ENCODE measurements around the gene RFK.

RFK gene

GRCh38 chr9:76412638-76413037, 18.4 kb upstream of the RFK start:
- no peak for DNase-seq (ENCODE audit: low read depth in 4 of 4, low spot score in 1 of 4)

- no peak for DNase-seq (ENCODE audit: low read depth in 4 of 4, low spot score in 1 of 4)
These were observed 11.6 kb upstream of the RFK start for GRCh38 chr9:76405868-76406267.

- DNase-seq (ENCODE audit: low read depth in 4 of 4, low spot score in 1 of 4): no peak
These were observed 11.1 kb upstream of the RFK start for GRCh38 chr9:76405340-76405739.

- no peak for DNase-seq (ENCODE audit: low read depth in 4 of 4, low spot score in 1 of 4)
These were observed 10.2 kb upstream of the RFK start for GRCh38 chr9:76404401-76404800.

- DNase-seq (ENCODE audit: low read depth in 4 of 4, low spot score in 1 of 4): no peak
These were observed 9.1 kb upstream of the RFK start for GRCh38 chr9:76403352-76403751.

GRCh38 chr9:76401580-76402354, 7.5 kb upstream of the RFK start:
- no peak for DNase-seq (ENCODE audit: low read depth in 4 of 4, low spot score in 1 of 4)

- no peak for DNase-seq (ENCODE audit: low read depth in 4 of 4, low spot score in 1 of 4)
These were observed 7.0 kb upstream of the RFK start for GRCh38 chr9:76401176-76401575.

- DNase-seq (ENCODE audit: low read depth in 4 of 4, low spot score in 1 of 4): no peak
These were observed 6.4 kb upstream of the RFK start for GRCh38 chr9:76400534-76401096.

GRCh38 chr9:76399856-76400255, 5.6 kb upstream of the RFK start:
- no peak for DNase-seq (ENCODE audit: low read depth in 4 of 4, low spot score in 1 of 4)

GRCh38 chr9:76396597-76396996, 2.4 kb upstream of the RFK start:
- no peak for DNase-seq (ENCODE audit: low read depth in 4 of 4, low spot score in 1 of 4)

GRCh38 chr9:76396144-76396543, 1.9 kb upstream of the RFK start:
- no peak for DNase-seq (ENCODE audit: low read depth in 4 of 4, low spot score in 1 of 4)

- DNase-seq (ENCODE audit: low read depth in 4 of 4, low spot score in 1 of 4): no peak
These were observed 1.2 kb upstream of the RFK start for GRCh38 chr9:76395381-76395780.

GRCh38 chr9:76394960-76395252, 680 bp upstream of the RFK start:
- DNase-seq (ENCODE audit: low read depth in 4 of 4, low spot score in 1 of 4): peak in 3 of 4 experiments; percentile 20 to 45 (median 28)

GRCh38 chr9:76390656-76391055, 3.6 kb downstream of the RFK start:
- DNase-seq (ENCODE audit: low read depth in 4 of 4, low spot score in 1 of 4): no peak

GRCh38 chr9:76379494-76379893, 14.7 kb downstream of the RFK start:
- no peak for DNase-seq (ENCODE audit: low read depth in 4 of 4, low spot score in 1 of 4)

- DNase-seq (ENCODE audit: low read depth in 4 of 4, low spot score in 1 of 4): no peak
These were observed 15.7 kb downstream of the RFK start for GRCh38 chr9:76378367-76379073.

- DNase-seq (ENCODE audit: low read depth in 4 of 4, low spot score in 1 of 4): no peak
These were observed 16.4 kb downstream of the RFK start for GRCh38 chr9:76377791-76378190.

- DNase-seq (ENCODE audit: low read depth in 4 of 4, low spot score in 1 of 4): no peak
These were observed 19.3 kb downstream of the RFK start for GRCh38 chr9:76374783-76375559.

GRCh38 chr9:76373784-76374474, 20.3 kb downstream of the RFK start:
- DNase-seq (ENCODE audit: low read depth in 4 of 4, low spot score in 1 of 4): no peak

- no peak for DNase-seq (ENCODE audit: low read depth in 4 of 4, low spot score in 1 of 4)
These were observed 20.9 kb downstream of the RFK start for GRCh38 chr9:76373173-76373783.

- DNase-seq (ENCODE audit: low read depth in 4 of 4, low spot score in 1 of 4): no peak
These were observed 21.9 kb downstream of the RFK start for GRCh38 chr9:76372336-76372735.

Measured in stimulated activated CD4-positive, alpha-beta T cell treated with anti-CD3 and anti-CD28 coated beads, Interleukin-1b, Interleukin-23, amount 100 ng/mL, for 24 hours (primary cell).